Adrenal gland (tissue), 5 donors: ENCODE data around the gene SSH3.

ENCODE experiments used
- POLR2A ChIP-seq, 2 donors: fragments of 450-650 bp; IDR thresholded peaks; one replicate each; pipeline ENCODE4 v1.6.1; 2017; ENCODE audit warnings: antibody characterized with exemption in 2 of 2, mild to moderate bottlenecking in 2 of 2, moderate library complexity in 1 of 2
- TF ChIP-seq, protein P1 (sequence below), 6 experiments: fragments of 450-650 bp in 4 of 6; fragments of 200-600 bp in 2 of 6; sonication (generic) in 1 of 6; IDR thresholded peaks; 1 replicate in 5 of 6; 2 replicates in 1 of 6; pipeline versions ENCODE4 v1.5.1 to v1.8.0; 2016 to 2021; ENCODE audit warnings: antibody characterized with exemption in 6 of 6, mild to moderate bottlenecking in 2 of 6, moderate library complexity in 1 of 6
- donor health status: DM: no; HTN: no; CAD: no.

DNA sequence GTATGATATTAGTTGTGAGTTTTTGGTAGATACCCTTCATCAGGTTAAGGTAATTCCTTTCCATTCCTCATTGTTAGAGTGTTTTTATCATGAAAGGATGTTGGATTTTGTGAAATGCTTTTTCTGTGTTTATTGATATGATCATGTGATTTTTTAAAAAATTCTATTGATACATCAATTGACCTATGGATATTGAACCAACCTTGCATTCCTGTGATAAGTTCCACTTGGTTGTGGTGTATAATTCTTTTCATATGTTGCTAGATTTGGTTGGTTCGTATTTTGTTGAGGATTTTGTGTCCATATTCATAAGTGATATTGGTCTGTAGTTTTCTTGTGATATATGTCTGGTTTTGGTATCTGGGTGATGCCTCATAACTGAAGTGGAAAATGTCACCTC lies 7.5 kb upstream of the SSH3 start:
- TF ChIP-seq, protein P1, sequence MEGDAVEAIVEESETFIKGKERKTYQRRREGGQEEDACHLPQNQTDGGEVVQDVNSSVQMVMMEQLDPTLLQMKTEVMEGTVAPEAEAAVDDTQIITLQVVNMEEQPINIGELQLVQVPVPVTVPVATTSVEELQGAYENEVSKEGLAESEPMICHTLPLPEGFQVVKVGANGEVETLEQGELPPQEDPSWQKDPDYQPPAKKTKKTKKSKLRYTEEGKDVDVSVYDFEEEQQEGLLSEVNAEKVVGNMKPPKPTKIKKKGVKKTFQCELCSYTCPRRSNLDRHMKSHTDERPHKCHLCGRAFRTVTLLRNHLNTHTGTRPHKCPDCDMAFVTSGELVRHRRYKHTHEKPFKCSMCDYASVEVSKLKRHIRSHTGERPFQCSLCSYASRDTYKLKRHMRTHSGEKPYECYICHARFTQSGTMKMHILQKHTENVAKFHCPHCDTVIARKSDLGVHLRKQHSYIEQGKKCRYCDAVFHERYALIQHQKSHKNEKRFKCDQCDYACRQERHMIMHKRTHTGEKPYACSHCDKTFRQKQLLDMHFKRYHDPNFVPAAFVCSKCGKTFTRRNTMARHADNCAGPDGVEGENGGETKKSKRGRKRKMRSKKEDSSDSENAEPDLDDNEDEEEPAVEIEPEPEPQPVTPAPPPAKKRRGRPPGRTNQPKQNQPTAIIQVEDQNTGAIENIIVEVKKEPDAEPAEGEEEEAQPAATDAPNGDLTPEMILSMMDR (IDR thresholded peaks at IDR 0.05), result no peak
- TF ChIP-seq POLR2A (IDR thresholded peaks at IDR 0.05), result no peak
